ENCODE results near the gene EFHC1. TPM values are rescaled to one million over a fixed set of nuclear protein-coding genes. Genes with fewer than 3 reads are reported as not detected.

The EFHC1 gene
- total and polyA plus RNA-seq, 2 donors from 2014 or later, result 25.4 to 33.9 TPM

- Histone ChIP-seq H3K27me3 (ENCODE audit: control insufficient read depth, insufficient read depth, low read length) (no peaks in the 10 kb centered on the region), H3K9ac (ENCODE audit: low read length in 3 of 3) (no peak overlapping the region), H3K9me3 (ENCODE audit: control insufficient read depth in 2 of 3, insufficient read depth in 1 of 3, low read length in 3 of 3) (no peaks in the 10 kb centered on the region), H3K27ac (ENCODE audit: low read depth in 2 of 2, low read length in 2 of 2) (no peak overlapping the region), H3K4me3 (ENCODE audit: low read length in 3 of 3) (no peak overlapping the region), H3K4me1 (ENCODE audit: control insufficient read depth in 2 of 3, insufficient read depth in 2 of 3, low read depth in 1 of 3, low read length in 3 of 3) (peaks cover 0 to 3% (median 0%) of the 10 kb centered on the region in 3 donors), H3K36me3 (ENCODE audit: control insufficient read depth in 2 of 3, insufficient read depth in 3 of 3, low read length in 3 of 3) (peaks cover 0 to 4% (median 2%) of the 10 kb centered on the region in 3 donors)
- FAIRE-seq, result no peak
- intact Hi-C loops (cut with DNase I), result no loop called here
- DNase-seq, result no peak
- TF ChIP-seq, protein P1, sequence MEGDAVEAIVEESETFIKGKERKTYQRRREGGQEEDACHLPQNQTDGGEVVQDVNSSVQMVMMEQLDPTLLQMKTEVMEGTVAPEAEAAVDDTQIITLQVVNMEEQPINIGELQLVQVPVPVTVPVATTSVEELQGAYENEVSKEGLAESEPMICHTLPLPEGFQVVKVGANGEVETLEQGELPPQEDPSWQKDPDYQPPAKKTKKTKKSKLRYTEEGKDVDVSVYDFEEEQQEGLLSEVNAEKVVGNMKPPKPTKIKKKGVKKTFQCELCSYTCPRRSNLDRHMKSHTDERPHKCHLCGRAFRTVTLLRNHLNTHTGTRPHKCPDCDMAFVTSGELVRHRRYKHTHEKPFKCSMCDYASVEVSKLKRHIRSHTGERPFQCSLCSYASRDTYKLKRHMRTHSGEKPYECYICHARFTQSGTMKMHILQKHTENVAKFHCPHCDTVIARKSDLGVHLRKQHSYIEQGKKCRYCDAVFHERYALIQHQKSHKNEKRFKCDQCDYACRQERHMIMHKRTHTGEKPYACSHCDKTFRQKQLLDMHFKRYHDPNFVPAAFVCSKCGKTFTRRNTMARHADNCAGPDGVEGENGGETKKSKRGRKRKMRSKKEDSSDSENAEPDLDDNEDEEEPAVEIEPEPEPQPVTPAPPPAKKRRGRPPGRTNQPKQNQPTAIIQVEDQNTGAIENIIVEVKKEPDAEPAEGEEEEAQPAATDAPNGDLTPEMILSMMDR (IDR thresholded peaks at IDR 0.05; ENCODE audit: borderline replicate concordance, extremely low read depth, insufficient read depth), result no peak
Measured at GRCh38 chr6:52535711-52536423, 115.7 kb downstream of the EFHC1 start.

- TF ChIP-seq, protein P1 (IDR thresholded peaks at IDR 0.05; ENCODE audit: borderline replicate concordance, extremely low read depth, insufficient read depth), result no peak
- no peaks in the 10 kb centered on the region for H3K27me3 ChIP-seq (ENCODE audit: control insufficient read depth, insufficient read depth, low read length)
- H3K27ac ChIP-seq (ENCODE audit: low read depth in 2 of 2, low read length in 2 of 2), result no peak overlapping the region
- DNase-seq, result no peak
- intact Hi-C loops (cut with DNase I), result no loop called here
- no peak overlapping the region for H3K4me3 ChIP-seq (ENCODE audit: low read length in 3 of 3)
- H3K9ac ChIP-seq (ENCODE audit: low read length in 3 of 3), result no peak overlapping the region
- H3K4me1 ChIP-seq (ENCODE audit: control insufficient read depth in 2 of 3, insufficient read depth in 2 of 3, low read depth in 1 of 3, low read length in 3 of 3), result peaks cover 0 to 5% (median 0%) of the 10 kb centered on the region in 3 donors
- peaks cover 0 to 4% (median 2%) of the 10 kb centered on the region in 3 donors for H3K36me3 ChIP-seq (ENCODE audit: control insufficient read depth in 2 of 3, insufficient read depth in 3 of 3, low read length in 3 of 3)
- FAIRE-seq, result no peak
- no peaks in the 10 kb centered on the region for H3K9me3 ChIP-seq (ENCODE audit: control insufficient read depth in 2 of 3, insufficient read depth in 1 of 3, low read length in 3 of 3)
Measured at GRCh38 chr6:52536424-52536916, 116.3 kb downstream of the EFHC1 start.

- FAIRE-seq (no peak), DNase-seq (no peak)
- Histone ChIP-seq H3K27ac (ENCODE audit: low read depth in 2 of 2, low read length in 2 of 2) (no peak overlapping the region), H3K36me3 (ENCODE audit: control insufficient read depth in 2 of 3, insufficient read depth in 3 of 3, low read length in 3 of 3) (peaks cover 0 to 4% (median 2%) of the 10 kb centered on the region in 3 donors), H3K4me1 (ENCODE audit: control insufficient read depth in 2 of 3, insufficient read depth in 2 of 3, low read depth in 1 of 3, low read length in 3 of 3) (peaks cover 0 to 5% (median 0%) of the 10 kb centered on the region in 3 donors), H3K9ac (ENCODE audit: low read length in 3 of 3) (no peak overlapping the region), H3K9me3 (ENCODE audit: control insufficient read depth in 2 of 3, insufficient read depth in 1 of 3, low read length in 3 of 3) (no peaks in the 10 kb centered on the region), H3K27me3 (ENCODE audit: control insufficient read depth, insufficient read depth, low read length) (no peaks in the 10 kb centered on the region), H3K4me3 (ENCODE audit: low read length in 3 of 3) (no peak overlapping the region)
- TF ChIP-seq, protein P1 (IDR thresholded peaks at IDR 0.05; ENCODE audit: borderline replicate concordance, extremely low read depth, insufficient read depth), result no peak
- intact Hi-C loops (cut with DNase I), result no loop called here
Measured at GRCh38 chr6:52537001-52537753, 117.0 kb downstream of the EFHC1 start.

Measured in kidney (tissue), 14 donors.